ENCODE data around the gene TNPO3. TPM values are rescaled to one million over a fixed set of nuclear protein-coding genes. Genes with fewer than 3 reads are reported as not detected.
"Not testable (repeated sequence)": the region's sequence is repeated elsewhere in the genome, so short reads cannot be mapped to it uniquely, and the experiment has no call there.

Gene TNPO3
- total RNA-seq, 6 experiments from 2014 or later: 15.2 to 30.2 (median 22.2) TPM

GRCh38 chr7:129006636-129007414 lies 48.1 kb downstream of the TNPO3 start:
- no peak for DNase-seq
- no peak overlapping the region for H3K4me3 ChIP-seq
- ATAC-seq: no peak
- H3K9me3 ChIP-seq: no peaks in the 10 kb centered on the region
- TF ChIP-seq POLR2A (IDR thresholded peaks at IDR 0.05) (no peak), CTCF (IDR thresholded peaks at IDR 0.05) (no peak)
- no peaks in the 10 kb centered on the region for H3K27me3 ChIP-seq
- H3K36me3 ChIP-seq: peaks cover 0 to 23% (median 2%) of the 10 kb centered on the region in 4 donors
- H3K27ac ChIP-seq: no peak overlapping the region
- 77% methylated on average over 3 of the region's 3 CpGs for WGBS (ENCODE audit: insufficient coverage, low coverage, low lambda C conversion rate, missing lambda C conversion rate)
- intact Hi-C loops (cut with DNase I): no loop called here
- peaks cover 0 to 22% (median 0%) of the 10 kb centered on the region in 4 donors for H3K4me1 ChIP-seq

- Histone ChIP-seq H3K27ac (no peak overlapping the region), H3K9me3 (no peaks in the 10 kb centered on the region), H3K4me3 (no peak overlapping the region), H3K27me3 (no peaks in the 10 kb centered on the region), H3K4me1 (peaks cover 0 to 18% (median 0%) of the 10 kb centered on the region in 4 donors), H3K36me3 (peaks cover 0 to 32% (median 10%) of the 10 kb centered on the region in 4 donors)
- ATAC-seq: no peak
- 95% methylated on average over 4 of the region's 4 CpGs for WGBS (ENCODE audit: insufficient coverage, low coverage, low lambda C conversion rate, missing lambda C conversion rate)
- TF ChIP-seq CTCF (IDR thresholded peaks at IDR 0.05): no peak
- TF ChIP-seq POLR2A (IDR thresholded peaks at IDR 0.05): no peak
- intact Hi-C loops (cut with DNase I): no loop called here
- DNase-seq: no peak
Measured at GRCh38 chr7:129005186-129005585, 49.7 kb downstream of the TNPO3 start.

GRCh38 chr7:128997181-128997580 lies 57.7 kb downstream of the TNPO3 start:
- Histone ChIP-seq H3K9me3 (no peaks in the 10 kb centered on the region), H3K27me3 (no peaks in the 10 kb centered on the region), H3K36me3 (peaks cover 0 to 52% (median 25%) of the 10 kb centered on the region in 4 donors), H3K27ac (no peak overlapping the region), H3K4me3 (no peak overlapping the region), H3K4me1 (no peaks in the 10 kb centered on the region)
- DNase-seq: no peak
- TF ChIP-seq CTCF (IDR thresholded peaks at IDR 0.05): no peak
- no peak for TF ChIP-seq POLR2A (IDR thresholded peaks at IDR 0.05)
- no peak for ATAC-seq
- WGBS (ENCODE audit: insufficient coverage, low coverage, low lambda C conversion rate, missing lambda C conversion rate): 95% methylated on average over 5 of the region's 5 CpGs
- intact Hi-C loops (cut with DNase I): no loop called here

- ATAC-seq: peak in 1 of 4 donors; percentile 53
- H3K36me3 ChIP-seq: peaks cover 0 to 57% (median 18%) of the 10 kb centered on the region in 4 donors
- H3K4me1 ChIP-seq; H3K9me3 ChIP-seq; H3K27me3 ChIP-seq; intact Hi-C loops (cut with DNase I); DNase-seq; H3K4me3 ChIP-seq; H3K27ac ChIP-seq: not testable (repeated sequence)
- 73% methylated on average over 8 of the region's 8 CpGs for WGBS (ENCODE audit: insufficient coverage, low coverage, low lambda C conversion rate, missing lambda C conversion rate)
Measured at GRCh38 chr7:128994560-128994959, 60.4 kb downstream of the TNPO3 start.

GRCh38 chr7:128993419-128993818 lies 61.5 kb downstream of the TNPO3 start:
- ATAC-seq (no peak), DNase-seq (no peak)
- H3K4me1 ChIP-seq: no peaks in the 10 kb centered on the region
- no peak for TF ChIP-seq POLR2A (IDR thresholded peaks at IDR 0.05)
- TF ChIP-seq CTCF (IDR thresholded peaks at IDR 0.05): no peak
- no peak overlapping the region for H3K27ac ChIP-seq
- 100% methylated on average over 2 of the region's 2 CpGs for WGBS (ENCODE audit: insufficient coverage, low coverage, low lambda C conversion rate, missing lambda C conversion rate)
- H3K4me3 ChIP-seq: no peak overlapping the region
- peaks cover 0 to 52% (median 21%) of the 10 kb centered on the region in 4 donors for H3K36me3 ChIP-seq
- H3K9me3 ChIP-seq: no peaks in the 10 kb centered on the region
- no peaks in the 10 kb centered on the region for H3K27me3 ChIP-seq
- intact Hi-C loops (cut with DNase I): no loop called here

All from right lobe of liver (tissue), 6 donors.